Glomerular endothelial cell (primary cell): ENCODE data around the gene SPIB. TPM values are rescaled to one million over a fixed set of nuclear protein-coding genes. Genes with fewer than 3 reads are reported as not detected.
"Not testable (repeated sequence)": the region's sequence is repeated elsewhere in the genome, so short reads cannot be mapped to it uniquely, and the experiment has no call there.

Experiments
- DNase-seq: peaks from one replicate; pipeline ENCODE4 v3.0.0-alpha.2; 2011; ENCODE audit warnings: low read depth, low spot score; ENCODE audit errors: extremely low read depth
- total RNA-seq: library from RNA; depleted of rRNA; stranded (reverse); fragments of >200 nt; gene quantifications from 2 replicates; pipeline ENCODE4 v1.2.3, GENCODE V29; 2015

The SPIB gene
- total RNA-seq, 1 donor from 2014 or later, result not detected

- not testable (repeated sequence) for DNase-seq
These were observed 28.4 kb upstream of the SPIB start for GRCh38 chr19:50390295-50390694.

- not testable (repeated sequence) for DNase-seq
These were observed 27.8 kb upstream of the SPIB start for GRCh38 chr19:50390952-50391351.

DNA sequence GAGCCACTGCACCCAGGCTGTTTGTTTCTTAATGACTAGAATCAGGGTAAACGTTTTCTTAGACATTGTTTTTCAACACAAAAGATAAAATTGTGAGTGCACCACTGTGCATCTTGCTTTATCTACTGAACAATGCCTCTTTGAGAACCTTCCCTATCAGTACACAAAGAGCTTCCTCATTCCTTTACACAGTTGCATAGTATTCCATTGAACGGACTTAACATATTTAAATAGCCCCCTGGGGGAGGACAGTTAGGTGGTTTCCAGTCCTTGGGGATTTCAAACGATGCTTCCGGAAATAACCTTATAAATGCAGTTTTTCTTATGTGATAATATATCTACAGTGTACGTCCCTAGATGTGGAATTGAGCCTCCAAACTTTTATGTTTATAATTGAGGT is 26.0 kb upstream of the SPIB start:
- no peak for DNase-seq

DNA sequence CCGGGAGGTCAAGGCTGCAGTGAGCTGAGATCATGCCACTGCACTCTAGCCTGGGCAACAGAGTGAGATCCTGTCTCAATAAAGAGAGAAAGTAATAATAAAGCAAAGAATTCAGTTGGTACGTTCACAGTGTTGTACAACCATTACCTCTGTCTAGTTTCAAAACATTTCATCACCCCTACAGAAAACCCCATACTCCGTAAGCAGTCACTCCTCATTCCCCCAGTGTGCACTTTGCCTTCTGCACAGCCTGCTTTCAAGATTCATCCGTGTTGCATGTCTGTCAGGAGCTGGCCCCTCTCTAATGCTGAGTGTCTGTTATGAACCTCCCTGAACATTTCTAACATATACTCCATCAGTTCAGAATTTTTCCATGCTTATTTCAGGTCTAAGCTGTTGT is 25.1 kb upstream of the SPIB start:
- no peak for DNase-seq

GRCh38 chr19:50394017-50394416 is 24.7 kb upstream of the SPIB start:
- DNase-seq, result no peak

DNA sequence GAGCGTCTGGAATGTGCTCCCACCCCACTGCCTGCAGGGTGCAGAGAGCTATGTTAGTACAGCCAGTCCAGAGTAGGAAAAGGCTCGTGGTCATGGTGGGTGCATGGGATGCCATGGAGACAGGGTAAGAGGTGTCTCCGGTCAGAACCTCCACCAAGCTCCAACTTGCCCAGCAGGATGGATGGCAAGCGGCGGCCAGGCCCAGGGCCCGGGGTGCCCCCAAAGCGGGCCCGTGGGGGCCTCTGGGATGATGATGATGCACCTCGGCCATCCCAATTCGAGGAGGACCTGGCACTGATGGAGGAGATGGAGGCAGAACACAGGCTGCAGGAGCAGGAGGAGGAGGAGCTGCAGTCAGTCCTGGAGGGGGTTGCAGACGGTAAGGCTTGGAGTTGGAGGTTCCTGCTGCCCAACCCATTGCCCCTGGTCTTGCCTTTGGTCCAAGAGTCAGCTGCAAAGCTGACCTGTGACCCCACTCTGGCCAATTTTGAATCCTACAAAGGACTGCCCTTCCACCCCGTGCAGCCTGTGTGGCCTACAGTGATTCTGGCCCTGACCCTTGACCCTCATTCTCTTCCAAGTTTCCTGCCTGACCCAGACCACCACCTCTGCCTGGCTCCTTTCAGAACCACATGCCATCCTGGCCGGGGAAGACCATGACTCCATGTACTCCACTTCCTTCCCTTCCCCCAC is 19.9 kb upstream of the SPIB start:
- DNase-seq, result no peak

DNA sequence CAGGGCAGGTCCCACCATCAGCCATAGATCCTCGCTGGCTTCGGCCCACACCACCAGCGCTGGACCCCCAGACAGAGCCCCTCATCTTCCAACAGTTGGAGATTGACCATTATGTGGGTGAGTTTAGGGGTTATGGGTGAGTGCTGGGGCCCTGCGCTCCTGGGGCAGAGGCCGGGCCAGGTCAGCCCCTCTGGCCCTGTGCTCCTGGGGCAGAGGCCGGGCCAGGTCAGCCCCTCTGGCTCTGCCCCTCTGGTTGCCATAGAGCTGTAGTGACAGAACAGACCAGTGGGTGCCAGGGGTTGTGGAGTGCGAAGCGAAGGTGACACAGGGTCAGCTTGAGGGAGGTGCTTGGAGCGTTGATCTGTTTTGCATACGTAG is 19.4 kb upstream of the SPIB start:
- DNase-seq, result no peak

DNA sequence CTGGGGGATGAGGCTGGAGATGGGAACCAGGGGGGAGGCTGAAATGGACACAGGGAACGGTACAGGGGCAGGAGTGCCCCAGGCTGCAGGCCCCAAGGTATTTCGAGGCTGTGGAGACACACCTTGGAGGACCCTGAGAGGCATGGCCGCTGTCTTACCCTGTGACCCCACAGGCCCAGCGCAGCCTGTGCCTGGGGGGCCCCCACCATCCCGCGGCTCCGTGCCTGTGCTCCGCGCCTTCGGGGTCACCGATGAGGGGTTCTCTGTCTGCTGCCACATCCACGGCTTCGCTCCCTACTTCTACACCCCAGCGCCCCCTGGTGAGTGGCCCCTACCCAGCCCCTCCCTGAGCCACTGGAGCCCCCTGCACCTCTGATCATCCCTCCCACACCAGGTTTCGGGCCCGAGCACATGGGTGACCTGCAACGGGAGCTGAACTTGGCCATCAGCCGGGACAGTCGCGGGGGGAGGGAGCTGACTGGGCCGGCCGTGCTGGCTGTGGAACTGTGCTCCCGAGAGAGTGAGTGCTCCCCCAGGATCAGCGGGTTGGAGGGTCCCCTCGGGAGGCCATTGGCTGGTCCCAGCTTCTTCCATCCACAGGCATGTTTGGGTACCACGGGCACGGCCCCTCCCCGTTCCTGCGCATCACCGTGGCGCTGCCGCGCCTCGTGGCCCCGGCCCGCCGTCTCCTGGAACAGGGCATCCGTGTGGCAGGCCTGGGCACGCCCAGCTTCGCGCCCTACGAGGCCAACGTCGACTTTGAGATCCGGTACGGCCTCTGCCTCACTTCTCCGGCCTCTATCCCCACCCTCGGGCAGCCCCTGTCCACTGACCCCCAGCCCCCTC is 16.9 kb upstream of the SPIB start:
- DNase-seq, result no peak

GRCh38 chr19:50402544-50403301 is 16.0 kb upstream of the SPIB start:
- no peak for DNase-seq

DNA sequence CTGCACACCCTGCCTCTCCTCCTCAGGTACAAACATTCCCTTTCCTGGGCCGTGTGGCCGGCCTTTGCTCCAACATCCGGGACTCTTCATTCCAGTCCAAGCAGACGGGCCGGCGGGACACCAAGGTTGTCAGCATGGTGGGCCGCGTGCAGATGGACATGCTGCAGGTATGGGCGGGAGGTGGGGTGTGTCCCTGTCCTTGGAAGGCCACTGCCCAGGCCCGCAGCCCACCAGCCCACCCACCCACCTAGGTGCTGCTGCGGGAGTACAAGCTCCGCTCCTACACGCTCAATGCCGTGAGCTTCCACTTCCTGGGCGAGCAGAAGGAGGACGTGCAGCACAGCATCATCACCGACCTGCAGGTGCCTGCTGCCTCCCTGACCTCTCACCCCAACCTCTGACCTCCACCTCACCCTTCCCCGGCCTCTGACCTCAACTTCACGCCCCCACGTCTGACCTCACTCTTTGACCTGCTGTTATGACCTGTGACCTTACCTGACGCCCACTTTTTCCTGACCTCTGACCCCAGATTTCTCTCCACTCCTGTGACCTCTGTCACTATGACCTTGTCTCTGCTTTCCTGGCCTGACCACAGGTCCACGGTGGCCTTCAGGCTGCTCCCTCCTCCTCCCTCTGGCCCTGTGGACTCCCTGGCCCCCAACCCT is 12.4 kb upstream of the SPIB start:
- DNase-seq, result no peak

DNA sequence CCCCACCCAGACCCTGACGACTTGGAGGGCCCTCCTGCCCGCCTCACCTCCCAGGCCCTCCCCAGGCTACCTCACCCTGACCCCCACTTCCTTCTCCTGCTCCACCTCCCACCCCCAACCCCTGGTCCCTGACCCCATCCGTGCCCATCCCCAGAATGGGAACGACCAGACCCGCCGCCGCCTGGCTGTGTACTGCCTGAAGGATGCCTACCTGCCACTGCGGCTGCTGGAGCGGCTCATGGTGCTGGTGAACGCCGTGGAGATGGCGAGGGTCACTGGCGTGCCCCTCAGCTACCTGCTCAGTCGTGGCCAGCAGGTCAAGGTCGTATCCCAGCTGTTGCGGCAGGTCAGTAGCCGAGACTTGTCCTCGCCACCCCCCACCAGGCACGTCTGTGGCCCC is 11.9 kb upstream of the SPIB start:
- no peak for DNase-seq

GRCh38 chr19:50409347-50409746 is 9.4 kb upstream of the SPIB start:
- no peak for DNase-seq

DNA sequence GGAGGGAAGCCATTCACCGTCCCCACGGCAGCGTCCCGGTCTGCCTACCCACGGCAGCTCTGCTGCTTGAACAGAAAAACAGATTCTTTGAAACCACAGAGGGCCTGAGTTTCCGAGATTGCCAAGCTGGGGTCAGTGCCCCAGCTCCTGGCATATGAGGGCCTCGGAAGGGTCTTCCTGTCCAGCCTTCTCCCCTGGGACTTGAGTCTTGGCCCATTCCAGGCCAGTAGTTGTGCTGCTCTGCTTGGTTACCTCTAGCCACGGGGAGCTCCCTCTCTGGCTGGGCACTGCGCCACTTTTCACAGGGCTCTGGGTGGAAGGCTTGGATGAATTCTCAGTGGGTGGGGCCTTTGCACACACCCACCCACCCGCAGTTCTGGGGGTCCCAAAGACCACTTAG is 8.6 kb upstream of the SPIB start:
- no peak for DNase-seq

- DNase-seq, result no peak
These were observed 6.3 kb upstream of the SPIB start for GRCh38 chr19:50412419-50412818.

GRCh38 chr19:50413096-50413495 is 5.6 kb upstream of the SPIB start:
- no peak for DNase-seq

DNA sequence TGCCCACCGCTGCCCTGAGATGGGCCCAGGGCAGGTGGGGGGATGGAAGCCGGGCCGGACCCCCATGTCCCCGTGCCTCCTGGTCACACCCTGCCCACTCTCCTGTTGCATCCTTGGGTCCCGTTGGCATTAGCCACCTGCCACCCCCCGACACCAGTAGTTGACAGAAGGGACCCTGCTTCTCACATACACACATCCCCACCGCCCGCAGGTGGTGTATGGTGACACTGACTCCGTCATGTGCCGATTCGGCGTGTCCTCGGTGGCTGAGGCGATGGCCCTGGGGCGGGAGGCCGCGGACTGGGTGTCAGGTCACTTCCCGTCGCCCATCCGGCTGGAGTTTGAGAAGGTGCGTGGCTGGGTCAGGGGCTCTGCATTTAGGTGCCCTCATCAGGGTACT is 5.2 kb upstream of the SPIB start:
- DNase-seq, result no peak

DNA sequence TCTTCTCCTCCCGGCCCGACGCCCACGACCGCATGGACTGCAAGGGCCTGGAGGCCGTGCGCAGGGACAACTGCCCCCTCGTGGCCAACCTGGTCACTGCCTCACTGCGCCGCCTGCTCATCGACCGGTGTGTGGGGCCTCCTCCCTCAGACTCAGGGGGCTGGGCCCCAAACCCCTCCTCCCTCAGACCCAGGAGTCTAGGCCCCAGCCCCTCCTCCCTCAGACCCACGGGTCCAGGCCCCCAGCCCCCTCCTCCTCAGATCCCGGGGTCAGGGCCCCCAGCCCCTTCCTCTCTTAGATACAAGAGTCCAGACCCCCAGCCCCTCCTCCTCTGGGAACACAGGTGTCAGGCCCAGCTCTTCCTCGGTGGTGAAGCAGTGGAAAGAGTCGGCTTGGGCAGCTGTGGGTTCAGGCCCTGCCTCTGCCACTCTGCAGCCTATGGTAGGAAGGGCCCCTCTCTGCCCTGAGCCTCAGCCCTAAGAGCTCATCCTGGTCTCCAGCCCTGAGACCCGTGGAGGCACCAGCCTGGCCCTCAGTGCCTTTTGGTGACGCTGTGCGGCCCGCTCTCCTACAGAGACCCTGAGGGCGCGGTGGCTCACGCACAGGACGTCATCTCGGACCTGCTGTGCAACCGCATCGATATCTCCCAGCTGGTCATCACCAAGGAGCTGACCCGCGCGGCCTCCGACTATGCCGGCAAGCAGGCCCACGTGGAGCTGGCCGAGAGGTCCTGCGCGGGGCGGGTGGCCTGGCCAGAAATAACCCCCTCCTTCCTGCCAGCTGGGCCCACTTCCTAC is 3.7 kb upstream of the SPIB start:
- no peak for DNase-seq

DNA sequence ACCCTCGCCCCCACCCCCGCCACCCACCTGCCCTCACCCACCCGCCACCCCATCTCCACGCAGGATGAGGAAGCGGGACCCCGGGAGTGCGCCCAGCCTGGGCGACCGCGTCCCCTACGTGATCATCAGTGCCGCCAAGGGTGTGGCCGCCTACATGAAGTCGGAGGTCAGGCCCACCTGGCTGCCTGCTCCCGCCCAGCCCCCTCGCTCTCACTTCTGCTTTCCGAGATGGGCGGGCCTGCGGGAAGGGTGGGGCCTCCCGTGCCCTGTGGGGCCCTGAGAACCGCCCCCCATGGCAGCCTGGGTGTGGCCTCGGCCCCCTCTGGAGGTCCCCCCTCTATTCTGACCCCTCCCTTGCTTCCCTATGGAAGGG is 3.1 kb upstream of the SPIB start:
- no peak for DNase-seq

DNA sequence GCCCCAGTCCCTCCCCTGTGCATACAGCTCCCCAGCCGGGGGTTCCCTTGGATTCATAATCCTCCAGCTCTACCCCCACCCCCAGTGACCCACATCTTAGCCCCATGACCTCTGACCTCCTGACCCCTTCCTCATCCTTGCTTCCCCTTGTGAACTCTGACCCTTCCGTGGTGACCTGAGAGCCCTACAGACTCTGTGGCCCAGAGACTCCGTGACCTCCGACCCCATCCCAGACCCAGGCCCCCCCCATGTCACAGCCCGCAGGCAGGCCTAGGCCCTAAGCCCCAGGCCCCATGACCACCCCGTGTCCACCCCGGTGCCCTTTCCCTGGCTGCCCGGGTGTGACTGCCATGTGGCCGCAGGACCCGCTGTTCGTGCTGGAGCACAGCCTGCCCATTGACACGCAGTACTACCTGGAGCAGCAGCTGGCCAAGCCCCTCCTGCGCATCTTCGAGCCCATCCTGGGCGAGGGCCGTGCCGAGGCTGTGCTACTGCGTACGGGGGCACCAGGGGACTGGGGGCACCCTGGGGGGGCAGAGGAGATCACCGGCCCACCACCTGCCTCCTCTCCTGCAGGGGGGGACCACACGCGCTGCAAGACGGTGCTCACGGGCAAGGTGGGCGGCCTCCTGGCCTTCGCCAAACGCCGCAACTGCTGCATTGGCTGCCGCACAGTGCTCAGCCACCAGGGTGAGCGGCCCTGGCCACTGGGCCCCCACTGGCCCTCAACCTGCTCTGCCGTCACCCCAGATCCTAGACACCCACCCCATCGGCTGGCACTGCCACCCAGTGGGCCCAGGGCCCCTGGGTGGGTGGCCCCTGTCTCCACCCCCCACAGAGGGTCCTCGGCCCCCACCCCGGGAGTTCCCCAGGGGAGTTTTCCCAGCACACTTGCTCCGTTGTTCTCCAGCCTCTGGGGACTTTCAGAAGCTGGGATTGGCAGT is 2.4 kb upstream of the SPIB start:
- no peak for DNase-seq
